Measurements from ENCODE around the gene IFIT2. TPM values are rescaled to one million over a fixed set of nuclear protein-coding genes. Genes with fewer than 3 reads are reported as not detected.

IFIT2 gene
- total RNA-seq, 3 donors from 2014 or later (not counting 1 experiment from before 2014, with no cell fraction given) = 21.8 to 103 (median 34.9) TPM

DNA sequence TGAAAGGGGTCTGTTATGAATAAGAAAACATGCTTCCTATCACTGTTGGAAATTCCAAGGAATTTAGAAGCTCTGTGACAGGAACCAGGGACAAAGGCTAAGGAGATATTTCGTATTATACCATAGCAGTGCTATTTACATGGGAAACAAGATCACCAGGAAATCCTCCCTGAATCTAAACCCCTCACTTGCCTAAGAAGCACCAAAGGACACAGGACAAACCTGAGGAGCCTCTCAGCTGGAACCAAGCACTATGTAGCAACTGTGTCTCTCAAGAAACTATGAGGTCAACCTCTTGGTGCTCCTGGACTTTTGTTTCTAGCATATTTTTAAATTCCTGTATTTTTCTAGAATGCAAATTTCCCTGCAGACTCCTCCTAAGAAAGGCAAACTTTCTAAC is 55.2 kb downstream of the IFIT2 start:
- no peak overlapping the region for H3K4me3 ChIP-seq (ENCODE audit: low read length)
- intact Hi-C loops (cut with micrococcal nuclease) = no loop called here
- 90% methylated on average over 1 of the region's 1 CpG for WGBS (ENCODE audit: insufficient coverage)
- H3K27me3 ChIP-seq (ENCODE audit: control insufficient read depth, insufficient read depth, low read length) = peaks cover 4% of the 10 kb centered on the region
- Mint-ChIP-seq H3K36me3 (no peaks in the 10 kb centered on the region), H3K27ac (no peak overlapping the region), H3K27me3 (ENCODE audit: low read depth in 2 of 2) (peaks cover 24 to 38% of the 10 kb centered on the region in 2 donors), H3K4me3 (no peak overlapping the region), H3K9me3 (no peaks in the 10 kb centered on the region), H3K4me1 (no peaks in the 10 kb centered on the region)
- TF ChIP-seq, protein P1, sequence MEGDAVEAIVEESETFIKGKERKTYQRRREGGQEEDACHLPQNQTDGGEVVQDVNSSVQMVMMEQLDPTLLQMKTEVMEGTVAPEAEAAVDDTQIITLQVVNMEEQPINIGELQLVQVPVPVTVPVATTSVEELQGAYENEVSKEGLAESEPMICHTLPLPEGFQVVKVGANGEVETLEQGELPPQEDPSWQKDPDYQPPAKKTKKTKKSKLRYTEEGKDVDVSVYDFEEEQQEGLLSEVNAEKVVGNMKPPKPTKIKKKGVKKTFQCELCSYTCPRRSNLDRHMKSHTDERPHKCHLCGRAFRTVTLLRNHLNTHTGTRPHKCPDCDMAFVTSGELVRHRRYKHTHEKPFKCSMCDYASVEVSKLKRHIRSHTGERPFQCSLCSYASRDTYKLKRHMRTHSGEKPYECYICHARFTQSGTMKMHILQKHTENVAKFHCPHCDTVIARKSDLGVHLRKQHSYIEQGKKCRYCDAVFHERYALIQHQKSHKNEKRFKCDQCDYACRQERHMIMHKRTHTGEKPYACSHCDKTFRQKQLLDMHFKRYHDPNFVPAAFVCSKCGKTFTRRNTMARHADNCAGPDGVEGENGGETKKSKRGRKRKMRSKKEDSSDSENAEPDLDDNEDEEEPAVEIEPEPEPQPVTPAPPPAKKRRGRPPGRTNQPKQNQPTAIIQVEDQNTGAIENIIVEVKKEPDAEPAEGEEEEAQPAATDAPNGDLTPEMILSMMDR (IDR thresholded peaks at IDR 0.05) = no peak
- no peak for DNase-seq
- H3K9me3 ChIP-seq (ENCODE audit: control insufficient read depth, insufficient read depth, low read length) = no peaks in the 10 kb centered on the region
- no peaks in the 10 kb centered on the region for H3K4me1 ChIP-seq (ENCODE audit: control insufficient read depth, insufficient read depth, low read length)
- ATAC-seq = no peak
- no peaks in the 10 kb centered on the region for H3K36me3 ChIP-seq (ENCODE audit: control insufficient read depth, insufficient read depth, low read length)
- no peak overlapping the region for H3K27ac ChIP-seq (ENCODE audit: low read length)

DNA sequence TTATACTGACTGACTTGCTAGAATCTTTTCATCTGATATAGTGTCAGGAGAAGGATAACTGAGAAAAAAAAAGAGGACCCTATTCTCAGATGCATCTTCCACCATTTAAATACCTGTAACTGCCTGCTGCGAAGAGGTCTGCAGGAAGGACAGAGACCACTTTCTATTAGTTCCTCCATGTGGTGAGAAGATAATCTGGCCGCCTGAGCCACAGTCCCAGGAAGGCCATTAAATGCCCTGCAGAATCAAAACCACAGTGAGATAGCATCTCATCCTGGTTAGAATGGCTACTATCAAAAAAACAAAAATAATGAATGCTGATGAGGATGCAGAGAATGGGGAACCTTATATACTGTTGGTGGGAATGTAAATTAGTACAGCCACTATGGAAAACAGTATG is 56.1 kb downstream of the IFIT2 start:
- Mint-ChIP-seq H3K27ac (no peak overlapping the region), H3K27me3 (ENCODE audit: low read depth in 2 of 2) (peaks cover 25 to 29% of the 10 kb centered on the region in 2 donors), H3K4me1 (no peaks in the 10 kb centered on the region), H3K9me3 (no peaks in the 10 kb centered on the region), H3K4me3 (no peak overlapping the region), H3K36me3 (no peaks in the 10 kb centered on the region)
- Histone ChIP-seq H3K4me3 (ENCODE audit: low read length) (no peak overlapping the region), H3K27me3 (ENCODE audit: control insufficient read depth, insufficient read depth, low read length) (peaks cover 4% of the 10 kb centered on the region), H3K36me3 (ENCODE audit: control insufficient read depth, insufficient read depth, low read length) (no peaks in the 10 kb centered on the region), H3K27ac (ENCODE audit: low read length) (no peak overlapping the region), H3K9me3 (ENCODE audit: control insufficient read depth, insufficient read depth, low read length) (no peaks in the 10 kb centered on the region), H3K4me1 (ENCODE audit: control insufficient read depth, insufficient read depth, low read length) (no peaks in the 10 kb centered on the region)
- intact Hi-C loops (cut with micrococcal nuclease) = no loop called here
- no peak for DNase-seq
- no peak for ATAC-seq
- TF ChIP-seq, protein P1 (IDR thresholded peaks at IDR 0.05) = no peak
- WGBS (ENCODE audit: insufficient coverage) = 45% methylated on average over 2 of the region's 2 CpGs

Other genes starting within 250 kb of the IFIT2 start
- gene CH25H, start 94.7 kb upstream of the IFIT2 start, total RNA-seq = under 1 TPM in 1 of 3 donors, not detected in 2; 0.20 TPM
- 10 to 100 TPM; 41.0 to 43.3 (median 41.1) TPM for gene LIPA, start 50.3 kb upstream of the IFIT2 start, total RNA-seq
- 10 to 100 TPM; 12.0 to 31.7 (median 12.2) TPM for gene IFIT3, start 26.0 kb downstream of the IFIT2 start, total RNA-seq
- not detected for gene IFIT1B, start 76.0 kb downstream of the IFIT2 start, total RNA-seq
- gene IFIT1, start 90.6 kb downstream of the IFIT2 start, total RNA-seq = 1 to 10 TPM; 1.0 to 4.9 (median 2.7) TPM
- gene IFIT5, start 112.5 kb downstream of the IFIT2 start, total RNA-seq = 10 to 100 TPM; 17.7 to 23.6 (median 20.4) TPM
- gene SLC16A12, start 233.5 kb downstream of the IFIT2 start, total RNA-seq = not detected

Data from natural killer cell (primary cell).